ENCODE results near the gene CDADC1.

Gene CDADC1

GRCh38 chr13:49256841-49257240, 9.1 kb downstream of the CDADC1 start:
- no peak overlapping the region for H3K4me2 ChIP-seq (ENCODE audit: low read length)
- no peak for DNase-seq
- no CpG with 5 or more reads among the region's 2 CpGs for WGBS (ENCODE audit: extremely low coverage, insufficient coverage, insufficient read length)
- no peak overlapping the region for H2BK120ac ChIP-seq (ENCODE audit: insufficient read depth, low read length, poor library complexity)
- no peak overlapping the region for H2AFZ ChIP-seq (ENCODE audit: insufficient read depth, low read length, poor library complexity)
- H4K91ac ChIP-seq (ENCODE audit: low read depth, low read length) = no peak overlapping the region
- no peak overlapping the region for H3K4ac ChIP-seq (ENCODE audit: low read depth, low read length)
- no peaks in the 10 kb centered on the region for H3K4me1 ChIP-seq (ENCODE audit: control insufficient read depth in 1 of 2, insufficient read depth in 2 of 2, low read length in 2 of 2)
- H3K9ac ChIP-seq (ENCODE audit: low read length) = no peak overlapping the region
- H3K36me3 ChIP-seq (ENCODE audit: control insufficient read depth in 1 of 2, insufficient read depth in 2 of 2, low read length in 2 of 2) = peaks cover 5 to 6% of the 10 kb centered on the region in 2 experiments
- H3K27me3 ChIP-seq (ENCODE audit: insufficient read depth, low read length) = no peaks in the 10 kb centered on the region
- no peaks in the 10 kb centered on the region for H3K9me3 ChIP-seq (ENCODE audit: insufficient read depth, low read depth, low read length)
- no peak overlapping the region for H2BK5ac ChIP-seq (ENCODE audit: low read depth, low read length, poor library complexity)
- no peak overlapping the region for H3K14ac ChIP-seq (ENCODE audit: low read length)
- no peak overlapping the region for H3K23ac ChIP-seq (ENCODE audit: low read length)
- H2BK12ac ChIP-seq (ENCODE audit: low read length) = no peak overlapping the region
- H3K4me3 ChIP-seq (ENCODE audit: low read depth, low read length) = no peak overlapping the region
- no peak overlapping the region for H2AK5ac ChIP-seq (ENCODE audit: low read length)
- no peaks in the 10 kb centered on the region for H3K79me2 ChIP-seq (ENCODE audit: control insufficient read depth, insufficient read depth, low read length, poor library complexity)
- H3K79me1 ChIP-seq (ENCODE audit: low read length) = no peaks in the 10 kb centered on the region
- H3K27ac ChIP-seq (ENCODE audit: low read depth, low read length) = no peak overlapping the region
- H3K18ac ChIP-seq (ENCODE audit: low read length) = no peak overlapping the region
- no peak overlapping the region for H4K12ac ChIP-seq (ENCODE audit: low read depth, low read length)
- H4K8ac ChIP-seq (ENCODE audit: low read depth, low read length) = no peak overlapping the region

DNA sequence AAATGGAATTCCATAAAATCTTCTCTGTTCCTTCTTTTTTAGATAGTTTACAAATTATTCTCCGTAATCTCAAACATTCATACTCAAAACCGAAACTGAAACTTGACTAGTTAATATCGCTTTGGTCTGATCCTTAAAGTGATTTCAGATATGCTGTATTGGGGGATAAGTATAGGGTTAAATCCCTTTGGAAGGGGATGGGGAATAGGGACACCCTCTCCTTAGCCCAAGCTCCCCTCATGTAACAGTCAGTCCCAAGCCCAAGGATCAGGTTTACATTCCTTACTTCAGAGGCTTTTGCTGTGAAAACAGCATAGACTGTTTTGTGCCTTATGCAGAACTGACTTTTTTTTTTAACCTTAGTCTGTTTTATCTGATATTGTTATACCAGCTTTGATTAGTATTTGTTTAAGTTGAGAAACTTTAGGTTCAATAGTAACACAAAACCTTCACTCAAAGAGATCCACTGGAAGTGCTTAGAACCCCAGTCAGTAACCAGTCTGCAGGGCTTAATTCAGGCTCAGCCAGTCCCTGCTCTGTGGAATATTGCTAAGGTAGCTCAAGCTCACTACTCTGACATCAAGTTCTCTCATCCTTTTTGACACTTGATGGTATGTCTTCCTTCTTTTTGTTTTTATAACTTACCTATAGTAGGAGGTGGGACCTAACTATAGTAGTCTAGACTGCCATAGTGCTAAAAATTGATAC, 10.5 kb downstream of the CDADC1 start:
- no peak overlapping the region for H3K4ac ChIP-seq (ENCODE audit: low read depth, low read length)
- no peaks in the 10 kb centered on the region for H3K79me2 ChIP-seq (ENCODE audit: control insufficient read depth, insufficient read depth, low read length, poor library complexity)
- no peak overlapping the region for H2BK12ac ChIP-seq (ENCODE audit: low read length)
- H2AK5ac ChIP-seq (ENCODE audit: low read length) = no peak overlapping the region
- no peak overlapping the region for H4K12ac ChIP-seq (ENCODE audit: low read depth, low read length)
- H3K23ac ChIP-seq (ENCODE audit: low read length) = no peak overlapping the region
- no peak overlapping the region for H2AFZ ChIP-seq (ENCODE audit: insufficient read depth, low read length, poor library complexity)
- no peak overlapping the region for H3K14ac ChIP-seq (ENCODE audit: low read length)
- no peaks in the 10 kb centered on the region for H3K9me3 ChIP-seq (ENCODE audit: insufficient read depth, low read depth, low read length)
- no peak overlapping the region for H4K8ac ChIP-seq (ENCODE audit: low read depth, low read length)
- H3K27ac ChIP-seq (ENCODE audit: low read depth, low read length) = no peak overlapping the region
- no peaks in the 10 kb centered on the region for H3K79me1 ChIP-seq (ENCODE audit: low read length)
- H2BK120ac ChIP-seq (ENCODE audit: insufficient read depth, low read length, poor library complexity) = no peak overlapping the region
- H4K91ac ChIP-seq (ENCODE audit: low read depth, low read length) = no peak overlapping the region
- no peak overlapping the region for H3K4me2 ChIP-seq (ENCODE audit: low read length)
- H3K27me3 ChIP-seq (ENCODE audit: insufficient read depth, low read length) = no peaks in the 10 kb centered on the region
- H3K36me3 ChIP-seq (ENCODE audit: control insufficient read depth in 1 of 2, insufficient read depth in 2 of 2, low read length in 2 of 2) = peaks cover 5 to 6% of the 10 kb centered on the region in 2 experiments
- DNase-seq = no peak
- no peak overlapping the region for H3K18ac ChIP-seq (ENCODE audit: low read length)
- H2BK5ac ChIP-seq (ENCODE audit: low read depth, low read length, poor library complexity) = no peak overlapping the region
- no CpG with 5 or more reads among the region's 3 CpGs for WGBS (ENCODE audit: extremely low coverage, insufficient coverage, insufficient read length)
- H3K4me1 ChIP-seq (ENCODE audit: control insufficient read depth in 1 of 2, insufficient read depth in 2 of 2, low read length in 2 of 2) = no peaks in the 10 kb centered on the region
- H3K4me3 ChIP-seq (ENCODE audit: low read depth, low read length) = no peak overlapping the region
- H3K9ac ChIP-seq (ENCODE audit: low read length) = no peak overlapping the region

GRCh38 chr13:49259586-49259985, 11.9 kb downstream of the CDADC1 start:
- no peak overlapping the region for H4K91ac ChIP-seq (ENCODE audit: low read depth, low read length)
- no peak overlapping the region for H4K12ac ChIP-seq (ENCODE audit: low read depth, low read length)
- no peak for DNase-seq
- H3K4me1 ChIP-seq (ENCODE audit: control insufficient read depth in 1 of 2, insufficient read depth in 2 of 2, low read length in 2 of 2) = no peaks in the 10 kb centered on the region
- no peak overlapping the region for H2AK5ac ChIP-seq (ENCODE audit: low read length)
- no peaks in the 10 kb centered on the region for H3K79me2 ChIP-seq (ENCODE audit: control insufficient read depth, insufficient read depth, low read length, poor library complexity)
- no peak overlapping the region for H3K27ac ChIP-seq (ENCODE audit: low read depth, low read length)
- H3K4me2 ChIP-seq (ENCODE audit: low read length) = no peak overlapping the region
- no peak overlapping the region for H2BK120ac ChIP-seq (ENCODE audit: insufficient read depth, low read length, poor library complexity)
- H3K27me3 ChIP-seq (ENCODE audit: insufficient read depth, low read length) = no peaks in the 10 kb centered on the region
- no peak overlapping the region for H3K4me3 ChIP-seq (ENCODE audit: low read depth, low read length)
- H2AFZ ChIP-seq (ENCODE audit: insufficient read depth, low read length, poor library complexity) = no peak overlapping the region
- H3K23ac ChIP-seq (ENCODE audit: low read length) = no peak overlapping the region
- H4K8ac ChIP-seq (ENCODE audit: low read depth, low read length) = no peak overlapping the region
- H3K18ac ChIP-seq (ENCODE audit: low read length) = no peak overlapping the region
- H3K9me3 ChIP-seq (ENCODE audit: insufficient read depth, low read depth, low read length) = no peaks in the 10 kb centered on the region
- H3K79me1 ChIP-seq (ENCODE audit: low read length) = no peaks in the 10 kb centered on the region
- H2BK12ac ChIP-seq (ENCODE audit: low read length) = no peak overlapping the region
- H3K4ac ChIP-seq (ENCODE audit: low read depth, low read length) = no peak overlapping the region
- no peak overlapping the region for H3K14ac ChIP-seq (ENCODE audit: low read length)
- no CpG with 5 or more reads among the region's 6 CpGs for WGBS (ENCODE audit: extremely low coverage, insufficient coverage, insufficient read length)
- no peak overlapping the region for H2BK5ac ChIP-seq (ENCODE audit: low read depth, low read length, poor library complexity)
- no peak overlapping the region for H3K9ac ChIP-seq (ENCODE audit: low read length)
- H3K36me3 ChIP-seq (ENCODE audit: control insufficient read depth in 1 of 2, insufficient read depth in 2 of 2, low read length in 2 of 2) = peaks cover 5 to 6% of the 10 kb centered on the region in 2 experiments

- H3K9me3 ChIP-seq (ENCODE audit: insufficient read depth, low read depth, low read length) = no peaks in the 10 kb centered on the region
- no CpG with 5 or more reads among the region's 6 CpGs for WGBS (ENCODE audit: extremely low coverage, insufficient coverage, insufficient read length)
- H3K36me3 ChIP-seq (ENCODE audit: control insufficient read depth in 1 of 2, insufficient read depth in 2 of 2, low read length in 2 of 2) = peaks cover 3% of the 10 kb centered on the region in 2 experiments
Measured at GRCh38 chr13:49262634-49263033, 14.9 kb downstream of the CDADC1 start.

More at GRCh38 chr13:49262634-49263033, 14.9 kb downstream of the CDADC1 start:
- H3K18ac ChIP-seq (ENCODE audit: low read length) = no peak overlapping the region
- H3K27me3 ChIP-seq (ENCODE audit: insufficient read depth, low read length) = no peaks in the 10 kb centered on the region
- H3K23ac ChIP-seq (ENCODE audit: low read length) = no peak overlapping the region
- H2AFZ ChIP-seq (ENCODE audit: insufficient read depth, low read length, poor library complexity) = no peak overlapping the region
- H3K4ac ChIP-seq (ENCODE audit: low read depth, low read length) = no peak overlapping the region
- no peaks in the 10 kb centered on the region for H3K79me1 ChIP-seq (ENCODE audit: low read length)
- H3K27ac ChIP-seq (ENCODE audit: low read depth, low read length) = no peak overlapping the region
- H2BK120ac ChIP-seq (ENCODE audit: insufficient read depth, low read length, poor library complexity) = no peak overlapping the region
- no peak overlapping the region for H3K9ac ChIP-seq (ENCODE audit: low read length)
- DNase-seq = no peak
- H4K12ac ChIP-seq (ENCODE audit: low read depth, low read length) = no peak overlapping the region
- H2AK5ac ChIP-seq (ENCODE audit: low read length) = no peak overlapping the region
- H4K8ac ChIP-seq (ENCODE audit: low read depth, low read length) = no peak overlapping the region
- H3K79me2 ChIP-seq (ENCODE audit: control insufficient read depth, insufficient read depth, low read length, poor library complexity) = no peaks in the 10 kb centered on the region
- no peak overlapping the region for H2BK12ac ChIP-seq (ENCODE audit: low read length)
- H3K4me3 ChIP-seq (ENCODE audit: low read depth, low read length) = no peak overlapping the region
- H3K4me1 ChIP-seq (ENCODE audit: control insufficient read depth in 1 of 2, insufficient read depth in 2 of 2, low read length in 2 of 2) = no peaks in the 10 kb centered on the region
- H2BK5ac ChIP-seq (ENCODE audit: low read depth, low read length, poor library complexity) = no peak overlapping the region
- H3K4me2 ChIP-seq (ENCODE audit: low read length) = no peak overlapping the region
- no peak overlapping the region for H4K91ac ChIP-seq (ENCODE audit: low read depth, low read length)
- H3K14ac ChIP-seq (ENCODE audit: low read length) = no peak overlapping the region
